GM12878 (cell line): ENCODE data around the gene PSMD11. TPM values are rescaled to one million over a fixed set of nuclear protein-coding genes. Genes with fewer than 3 reads are reported as not detected.

Source experiments
- ATAC-seq: fragments of 200-7000 bp; cut with Tn5 transposase; 3 replicates; pipeline ENCODE4 v1.9.1; 2020; ENCODE audit warnings: mild to moderate bottlenecking, moderate library complexity
- BruUV-seq: library from RNA; stranded (reverse); fragments of 400-500 nt; replicated peaks from 2 replicates; lab custom pipeline; 2021; lab: Mats Ljungman, UMichigan
- CTCF ChIA-PET: fragments of 300-600 bp; sonication (Branson Sonifier 250); formaldehyde crosslinking; extraction: SDS; loops from one replicate; lab custom pipeline; 2021; ENCODE audit warnings: inconsistent platforms; lab: Yijun Ruan, JAX
- POLR2A ChIA-PET: fragments of 350-600 bp; formaldehyde crosslinking; extraction: SDS; loops from one replicate; lab custom pipeline; 2021; ENCODE audit warnings: inconsistent platforms; lab: Charles Lee
- RAD21 ChIA-PET: fragments of 300-600 bp; sonication (Branson Sonifier 250); formaldehyde crosslinking; loops from one replicate; lab custom pipeline; 2023; ENCODE audit warnings: antibody characterized with exemption; ENCODE audit not compliant: unreplicated experiment; lab: Charles Lee
- SMC1A ChIA-PET: fragments of 300-600 bp; sonication (Branson Sonifier 250); formaldehyde crosslinking; loops from one replicate; lab custom pipeline; 2023; ENCODE audit not compliant: unreplicated experiment, uncharacterized antibody; lab: Charles Lee
- DNase-seq: peaks from one replicate; pipeline ENCODE4 v3.0.0-alpha.2; 2011; ENCODE audit warnings: low read depth, low spot score
- FAIRE-seq: peaks from 3 replicates; lab custom pipeline; 2011; peaks lifted over from hg19 to GRCh38; lab: Jason Lieb, UNC
- H2AFZ ChIP-seq: 2 replicates; pipeline ENCODE4 v1.6.0; 2011; ENCODE audit warnings: low read depth, low read length, control low read depth; ENCODE audit not compliant: control insufficient read depth
- H3K27ac ChIP-seq: 2 replicates; pipeline ENCODE4 v1.5.1; 2011; ENCODE audit warnings: control low read depth; ENCODE audit not compliant: control insufficient read depth, insufficient read depth
- H3K27me3 ChIP-seq, 2 experiments: replicated peaks in 1 of 2; 2 replicates each; pipeline versions ENCODE4 v1.6.0 to v1.6.1; 2011; ENCODE audit warnings: low read length in 1 of 2; ENCODE audit not compliant: control insufficient read depth in 2 of 2, insufficient read depth in 2 of 2
- H3K36me3 ChIP-seq, 2 experiments: 2 replicates each; pipeline ENCODE4 v1.5.1; 2011; ENCODE audit warnings: low read length in 1 of 2; ENCODE audit not compliant: control insufficient read depth in 2 of 2, insufficient read depth in 2 of 2
- H3K4me1 ChIP-seq: 2 replicates; pipeline ENCODE4 v1.6.1; 2011; ENCODE audit warnings: mild to moderate bottlenecking, low read length, moderate library complexity, mixed read lengths; ENCODE audit not compliant: control insufficient read depth, insufficient read depth
- H3K4me2 ChIP-seq: 2 replicates; pipeline ENCODE4 v1.6.0; 2011; ENCODE audit warnings: control low read depth; ENCODE audit not compliant: control insufficient read depth, insufficient read depth
- H3K4me3 ChIP-seq: fragments of 200-600 bp; sonication (generic); 2 replicates; pipeline ENCODE4 v1.5.1; 2016
- H3K79me2 ChIP-seq: 2 replicates; pipeline ENCODE4 v1.6.0; 2011; ENCODE audit warnings: low read length; ENCODE audit not compliant: control insufficient read depth, insufficient read depth
- H3K9ac ChIP-seq: 2 replicates; pipeline ENCODE4 v1.8.0; 2011; ENCODE audit warnings: low read length, control low read depth, mixed read lengths; ENCODE audit not compliant: control insufficient read depth, insufficient read depth
- H3K9me3 ChIP-seq: replicated peaks from 3 replicates; pipeline ENCODE4 v1.5.1; 2011; ENCODE audit warnings: mild to moderate bottlenecking, low read length; ENCODE audit not compliant: control insufficient read depth, insufficient read depth
- H4K20me1 ChIP-seq: 2 replicates; pipeline ENCODE4 v1.6.0; 2011; ENCODE audit not compliant: control insufficient read depth, insufficient read depth
- CEBPZ ChIP-seq: fragments of 150-350 bp; IDR thresholded peaks from 2 replicates; pipeline ENCODE4 v1.6.1; 2016; ENCODE audit warnings: low read depth, low read length
- EZH2 ChIP-seq: IDR thresholded peaks from 2 replicates; pipeline ENCODE4 v1.6.1; 2012; ENCODE audit warnings: low read depth, mild to moderate bottlenecking, control low read depth, inconsistent platforms, low read length, borderline replicate concordance; ENCODE audit not compliant: control insufficient read depth
- FOXK2 ChIP-seq: fragments of 450-650 bp; IDR thresholded peaks from 2 replicates; pipeline ENCODE4 v1.6.1; 2017; ENCODE audit warnings: mild to moderate bottlenecking, moderate library complexity
- KDM1A ChIP-seq: fragments of 200-600 bp; sonication (generic); IDR thresholded peaks from 2 replicates; pipeline ENCODE4 v1.6.1; 2016; ENCODE audit warnings: borderline replicate concordance
- SP1 ChIP-seq: IDR thresholded peaks from one replicate; pipeline ENCODE4 v1.6.1; 2011; ENCODE audit warnings: low read depth, low read length
- SPI1 ChIP-seq: IDR thresholded peaks from 2 replicates; pipeline ENCODE4 v1.6.1; 2011; ENCODE audit warnings: low read depth, mild to moderate bottlenecking, low read length, moderate library complexity, borderline replicate concordance; ENCODE audit not compliant: insufficient read depth
- TCF12 ChIP-seq: IDR thresholded peaks from 2 replicates; pipeline ENCODE4 v1.6.1; 2011; ENCODE audit warnings: low read depth, mild to moderate bottlenecking, low read length
- TCF3 ChIP-seq: IDR thresholded peaks from 2 replicates; pipeline ENCODE4 v1.6.1; 2012; ENCODE audit warnings: low read depth, mild to moderate bottlenecking, low read length, borderline replicate concordance; ENCODE audit not compliant: insufficient read depth
- WGBS: methylation state at CpG from one replicate; pipeline ENCODE4 v1.1.6; 2016; ENCODE audit warnings: low lambda C conversion rate; ENCODE audit not compliant: insufficient replicate concordance, insufficient coverage; ENCODE audit errors: missing lambda C conversion rate; 5-methylcytosine and 5-hydroxymethylcytosine counted together
- in situ Hi-C: fragments of 300-500 bp; cut with MboI; formaldehyde crosslinking; loops from 9 replicates; pipeline ENCODE4 v1.14.3; 2018; ENCODE audit warnings: mixed read lengths
- intact Hi-C: fragments of 100-400 bp; cut with micrococcal nuclease; formaldehyde crosslinking; loops from one replicate; pipeline ENCODE4 v1.14.2; 2022; ENCODE audit not compliant: unreplicated experiment
- polyA plus RNA-seq, 11 experiments: library from polyadenylated mRNA; depleted of rRNA in 4 of 11; unstranded in 6 of 11; stranded (reverse) in 5 of 11; fragments of >200 nt; fragmentation: Nextera tagmentation in 4 of 11; fragmentation: Illumina TruSeq in 1 of 11; extraction: Ambion mirVana in 4 of 11; extraction: Trizol in 1 of 11; gene quantifications; 1 replicate in 1 of 11; 2 replicates in 10 of 11; pipeline versions ENCODE4 v1.2.1 to v1.2.3, GENCODE V29; 2011 to 2016; ENCODE audit warnings: inconsistent platforms in 2 of 11, missing spikeins in 2 of 11, low read depth in 1 of 11
- total RNA-seq, 4 experiments: library from RNA; depleted of rRNA in 3 of 4; stranded (reverse); fragments of >200 nt in 3 of 4; fragmentation: Illumina TruSeq in 1 of 4; extraction: Trizol in 1 of 4; gene quantifications; 2 replicates each; pipeline versions ENCODE4 v1.2.1 to v1.2.3, GENCODE V29; 2013 to 2021

PSMD11 gene
- total and polyA plus RNA-seq, 10 of the 15 experiments (the other 5 are each of a cell fraction or from before 2014, with no cell fraction given): 84.1 to 319 (median 120) TPM

DNA sequence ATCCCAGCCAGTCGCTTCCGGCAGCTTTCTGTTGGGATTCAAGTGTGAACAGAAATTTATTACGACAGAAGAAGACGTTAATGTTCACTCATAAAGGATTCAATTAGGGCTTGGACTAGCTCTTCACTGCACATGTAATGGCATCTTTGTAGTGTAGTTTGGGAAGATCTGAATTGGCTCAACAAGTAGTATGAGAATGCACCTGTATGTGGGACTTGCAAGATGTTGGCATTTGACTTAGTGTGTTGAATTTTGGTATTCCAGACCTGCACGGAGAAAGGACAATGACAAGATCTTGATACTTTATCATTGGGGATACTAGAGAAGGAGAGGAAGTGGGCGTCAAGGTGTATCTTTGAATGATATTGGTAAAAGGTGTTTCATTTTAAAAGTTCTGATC is 1.2 kb downstream of the PSMD11 start:
- ChIA-PET CTCF (interaction anchor here (0.6 to 6.3 kb wide), 8 partner anchors 10 to 354 kb away, joined by 3 to 102 read pairs (median 7); no protein-coding TSS in a partner anchor), POLR2A (interaction anchor here (0.5 kb wide), 1 partner anchor 20 kb away, joined by 3 read pairs; no protein-coding TSS in a partner anchor), RAD21 (interaction anchor here (1.1 to 2.0 kb wide), 5 partner anchors 18 to 282 kb away, joined by 3 to 4 read pairs (median 4); partner anchors contain the start of gene CDK5R1), SMC1A (interaction anchor here (0.9 to 2.2 kb wide), 6 partner anchors 16 to 337 kb away, joined by 3 to 8 read pairs (median 3); no protein-coding TSS in a partner anchor)
- DNase-seq (no peak), ATAC-seq (no peak), FAIRE-seq (peak; percentile 61)
- H3K4me1 ChIP-seq: peaks cover 3% of the 10 kb centered on the region
- H3K27me3 ChIP-seq: no peaks in the 10 kb centered on the region
- 11% methylated on average over 6 of the region's 6 CpGs for WGBS
- H2AFZ ChIP-seq: no peak overlapping the region
- H3K4me3 ChIP-seq: peak overlapping the region; percentile 97
- BruUV-seq: TSS peak; percentile 64
- peak overlapping the region; percentile 53 for H3K4me2 ChIP-seq
- no peaks in the 10 kb centered on the region; the same call in 1 of the 2 replicates for H4K20me1 ChIP-seq
- TF ChIP-seq EZH2 (no peak), SPI1 (peak; percentile 29; the same call in 1 of the 2 replicates)
- H3K79me2 ChIP-seq: peaks cover 46% of the 10 kb centered on the region
- peak overlapping the region; percentile 93 for H3K9ac ChIP-seq
- in situ Hi-C loops (no loop called here), intact Hi-C loops (loop anchor here (2.0 kb wide), 1 partner anchor 193 kb away; no protein-coding TSS in a partner anchor)
- H3K9me3 ChIP-seq: no peaks in the 10 kb centered on the region; the same call in 2 of the 3 replicates
- 0 out of 2 replicates have a peak overlapping the region, but pooled peaks have one; percentile 81 for H3K27ac ChIP-seq
- peaks cover 2 to 8% of the 10 kb centered on the region in 2 experiments; a peak in 3 of 4 replicates for H3K36me3 ChIP-seq

GRCh38 chr17:32445971-32446370 is 1.7 kb downstream of the PSMD11 start:
- no TSS peak for BruUV-seq
- no peak overlapping the region for H3K9ac ChIP-seq
- no peak for FAIRE-seq
- no peaks in the 10 kb centered on the region for H3K27me3 ChIP-seq
- intact Hi-C loops: loop anchor here (2.0 kb wide), 1 partner anchor 193 kb away; no protein-coding TSS in a partner anchor
- in situ Hi-C loops: no loop called here
- peaks cover 3 to 8% of the 10 kb centered on the region in 2 experiments for H3K36me3 ChIP-seq
- H3K4me2 ChIP-seq: peak overlapping the region; percentile 53
- ChIA-PET POLR2A (no interaction called here), CTCF (interaction anchor here (0.6 to 6.3 kb wide), 5 partner anchors 10 to 353 kb away, joined by 3 to 102 read pairs (median 7); no protein-coding TSS in a partner anchor), SMC1A (interaction anchor here (1.1 to 2.2 kb wide), 4 partner anchors 16 to 337 kb away, joined by 3 to 8 read pairs (median 3); no protein-coding TSS in a partner anchor), RAD21 (interaction anchor here (1.2 kb wide), 1 partner anchor 17 kb away, joined by 4 read pairs; no protein-coding TSS in a partner anchor)
- H3K79me2 ChIP-seq: peaks cover 48% of the 10 kb centered on the region
- peaks cover 3% of the 10 kb centered on the region for H3K4me1 ChIP-seq
- no peaks in the 10 kb centered on the region; the same call in 2 of the 3 replicates for H3K9me3 ChIP-seq
- no peak overlapping the region for H3K27ac ChIP-seq
- H2AFZ ChIP-seq: no peak overlapping the region
- no peaks in the 10 kb centered on the region; the same call in 1 of the 2 replicates for H4K20me1 ChIP-seq
- WGBS: 0% methylated on average over 2 of the region's 2 CpGs
- DNase-seq: no peak
- ATAC-seq: no peak
- peak overlapping the region; percentile 97 for H3K4me3 ChIP-seq
- TF ChIP-seq CEBPZ (no peak), SP1 (no peak), KDM1A (no peak), FOXK2 (no peak), TCF3 (no peak), TCF12 (no peak)
